Spleen (tissue), 11 donors: ENCODE results near the gene EIF2B1. TPM values are rescaled to one million over a fixed set of nuclear protein-coding genes. Genes with fewer than 3 reads are reported as not detected.

ENCODE experiments used
- DNase-seq: peaks from one replicate; pipeline ENCODE4 v3.0.0-alpha.2; 2020
- H3K27ac ChIP-seq, 8 donors: fragments of 200-600 bp; sonication (generic) in 7 of 8; 1 replicate in 4 of 8; 2 replicates in 4 of 8; pipeline versions ENCODE4 v1.5.0 to v1.8.0; 2016 to 2021; ENCODE audit warnings: inconsistent platforms in 4 of 8, mild to moderate bottlenecking in 4 of 8, moderate library complexity in 1 of 8
- H3K27me3 ChIP-seq, 7 donors: fragments of 200-600 bp; sonication (generic) in 6 of 7; replicated peaks in 1 of 7; 1 replicate in 4 of 7; 2 replicates in 3 of 7; pipeline versions ENCODE4 v1.5.0 to v1.8.0; 2016 to 2021; ENCODE audit warnings: inconsistent platforms in 3 of 7, mild to moderate bottlenecking in 1 of 7
- H3K36me3 ChIP-seq, 6 donors: fragments of 200-600 bp; sonication (generic) in 5 of 6; 1 replicate in 4 of 6; 2 replicates in 2 of 6; pipeline versions ENCODE4 v1.5.0 to v1.8.0; 2016 to 2021; ENCODE audit warnings: inconsistent platforms in 2 of 6
- H3K4me1 ChIP-seq, 6 donors: fragments of 200-600 bp; sonication (generic) in 5 of 6; 1 replicate in 3 of 6; 2 replicates in 3 of 6; pipeline versions ENCODE4 v1.5.0 to v1.8.0; 2016 to 2021; ENCODE audit warnings: inconsistent platforms in 3 of 6
- H3K4me3 ChIP-seq, 8 donors: fragments of 200-600 bp; sonication (generic) in 7 of 8; 1 replicate in 4 of 8; 2 replicates in 4 of 8; pipeline versions ENCODE4 v1.5.0 to v1.8.0; 2016 to 2021; ENCODE audit warnings: inconsistent platforms in 4 of 8, mild to moderate bottlenecking in 4 of 8, moderate library complexity in 2 of 8
- H3K9me3 ChIP-seq, 8 donors: fragments of 200-600 bp; sonication (generic) in 7 of 8; 1 replicate in 4 of 8; 2 replicates in 4 of 8; pipeline versions ENCODE4 v1.5.0 to v1.8.0; 2016 to 2021; ENCODE audit warnings: inconsistent platforms in 4 of 8
- POLR2A ChIP-seq, 3 donors: fragments of 450-650 bp; IDR thresholded peaks; one replicate each; pipeline ENCODE4 v1.5.1; 2017; ENCODE audit warnings: antibody characterized with exemption in 3 of 3, mild to moderate bottlenecking in 1 of 3
- POLR2AphosphoS5 ChIP-seq, 3 donors: sonication (generic); formaldehyde crosslinking; IDR thresholded peaks; one replicate each; pipeline ENCODE4 v1.5.1; 2017; ENCODE audit warnings: antibody characterized with exemption in 3 of 3
- WGBS, 5 donors: extraction: QIAGEN DNeasy Blood & Tissue Kit in 3 of 5; methylation state at CpG; one replicate each; pipeline versions ENCODE4 v1.1.5 to v1.1.7; 2013 to 2018; 5-methylcytosine and 5-hydroxymethylcytosine counted together
- intact Hi-C: fragments of 100-400 bp; cut with DNase I; formaldehyde crosslinking; loops from one replicate; pipeline ENCODE4 v1.15.0; 2023; ENCODE audit warnings: low total_unique reads
- polyA plus RNA-seq, 3 donors: library from polyadenylated mRNA; stranded (reverse); fragments of 200-250 nt; gene quantifications; one replicate each; pipeline ENCODE4 v1.2.1, GENCODE V29; 2013
- total RNA-seq, 7 donors: library from RNA; depleted of rRNA in 3 of 7; stranded (reverse); fragments of >200 nt in 3 of 7; fragmentation: NEBNext Ultra II Directional in 4 of 7; extraction: Animal tissue kit (Norgen Biotek cat#: 25700) in 4 of 7; gene quantifications; one replicate each; pipeline versions ENCODE4 v1.1.0 to v1.2.1, GENCODE V29; 2016 to 2021
- TF ChIP-seq, protein P1 (sequence below), 11 experiments: fragments of 200-600 bp in 7 of 11; fragments of 450-650 bp in 4 of 11; sonication (generic) in 4 of 11; IDR thresholded peaks in 8 of 11; conservative IDR thresholded peaks in 3 of 11; 1 replicate in 7 of 11; 2 replicates in 4 of 11; pipeline versions ENCODE4 v1.4.0 to v1.8.0; 2016 to 2021; ENCODE audit warnings: antibody characterized with exemption in 11 of 11, inconsistent platforms in 4 of 11, mild to moderate bottlenecking in 1 of 11
- donor health status: healthy with polysubstance abuse.
- donor health status: DM: no; HTN: no; CAD: no; lungs with moderate emphysema.
- donor health status: DM: no; HTN: no; CAD: no.
- donor health status: Bipolar disorder and iron deficiency.
- donor health status: healthy.
- donor health status: DM: no; HTN: no; CAD: no.
- donor health status: DM: yes; HTN: yes; CAD: no.

EIF2B1 gene
- total and polyA plus RNA-seq, 10 donors: 28.3 to 137 (median 44.6) TPM

DNA sequence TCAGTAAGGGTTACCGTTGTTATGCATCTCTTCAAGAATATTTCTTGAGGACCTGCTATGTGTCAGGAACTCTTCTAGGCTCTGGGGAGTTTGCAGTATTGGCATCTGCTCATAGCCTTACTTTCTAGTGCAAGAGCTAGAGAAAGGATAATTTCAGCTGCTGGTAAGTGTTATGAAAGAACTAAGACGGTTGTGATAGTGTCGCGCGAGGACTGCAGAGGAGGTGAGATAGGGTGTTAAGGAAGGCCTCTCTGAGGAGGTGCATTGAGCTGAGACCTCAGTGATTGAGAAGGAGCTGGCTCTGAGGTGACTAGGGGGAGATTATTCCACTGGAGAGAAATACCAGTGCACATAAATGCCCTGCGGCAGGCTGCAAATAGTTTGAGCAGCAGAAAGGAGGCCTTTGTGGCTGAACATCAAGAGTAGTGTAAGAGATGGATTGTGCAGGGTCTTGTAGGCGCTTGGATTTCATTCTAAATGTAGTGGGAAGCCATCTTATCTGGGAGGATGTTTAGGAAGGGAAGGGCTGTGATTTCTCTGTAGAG, 30.8 kb downstream of the EIF2B1 start:
- H3K27me3 ChIP-seq: no peaks in the 10 kb centered on the region
- TF ChIP-seq, protein P1, sequence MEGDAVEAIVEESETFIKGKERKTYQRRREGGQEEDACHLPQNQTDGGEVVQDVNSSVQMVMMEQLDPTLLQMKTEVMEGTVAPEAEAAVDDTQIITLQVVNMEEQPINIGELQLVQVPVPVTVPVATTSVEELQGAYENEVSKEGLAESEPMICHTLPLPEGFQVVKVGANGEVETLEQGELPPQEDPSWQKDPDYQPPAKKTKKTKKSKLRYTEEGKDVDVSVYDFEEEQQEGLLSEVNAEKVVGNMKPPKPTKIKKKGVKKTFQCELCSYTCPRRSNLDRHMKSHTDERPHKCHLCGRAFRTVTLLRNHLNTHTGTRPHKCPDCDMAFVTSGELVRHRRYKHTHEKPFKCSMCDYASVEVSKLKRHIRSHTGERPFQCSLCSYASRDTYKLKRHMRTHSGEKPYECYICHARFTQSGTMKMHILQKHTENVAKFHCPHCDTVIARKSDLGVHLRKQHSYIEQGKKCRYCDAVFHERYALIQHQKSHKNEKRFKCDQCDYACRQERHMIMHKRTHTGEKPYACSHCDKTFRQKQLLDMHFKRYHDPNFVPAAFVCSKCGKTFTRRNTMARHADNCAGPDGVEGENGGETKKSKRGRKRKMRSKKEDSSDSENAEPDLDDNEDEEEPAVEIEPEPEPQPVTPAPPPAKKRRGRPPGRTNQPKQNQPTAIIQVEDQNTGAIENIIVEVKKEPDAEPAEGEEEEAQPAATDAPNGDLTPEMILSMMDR (IDR thresholded peaks at IDR 0.05 in 8 of 11, conservative IDR thresholded peaks at IDR 0.05 in 3 of 11): no peak
- TF ChIP-seq POLR2A (IDR thresholded peaks at IDR 0.05): no peak
- TF ChIP-seq POLR2AphosphoS5 (IDR thresholded peaks at IDR 0.05): no peak

DNA sequence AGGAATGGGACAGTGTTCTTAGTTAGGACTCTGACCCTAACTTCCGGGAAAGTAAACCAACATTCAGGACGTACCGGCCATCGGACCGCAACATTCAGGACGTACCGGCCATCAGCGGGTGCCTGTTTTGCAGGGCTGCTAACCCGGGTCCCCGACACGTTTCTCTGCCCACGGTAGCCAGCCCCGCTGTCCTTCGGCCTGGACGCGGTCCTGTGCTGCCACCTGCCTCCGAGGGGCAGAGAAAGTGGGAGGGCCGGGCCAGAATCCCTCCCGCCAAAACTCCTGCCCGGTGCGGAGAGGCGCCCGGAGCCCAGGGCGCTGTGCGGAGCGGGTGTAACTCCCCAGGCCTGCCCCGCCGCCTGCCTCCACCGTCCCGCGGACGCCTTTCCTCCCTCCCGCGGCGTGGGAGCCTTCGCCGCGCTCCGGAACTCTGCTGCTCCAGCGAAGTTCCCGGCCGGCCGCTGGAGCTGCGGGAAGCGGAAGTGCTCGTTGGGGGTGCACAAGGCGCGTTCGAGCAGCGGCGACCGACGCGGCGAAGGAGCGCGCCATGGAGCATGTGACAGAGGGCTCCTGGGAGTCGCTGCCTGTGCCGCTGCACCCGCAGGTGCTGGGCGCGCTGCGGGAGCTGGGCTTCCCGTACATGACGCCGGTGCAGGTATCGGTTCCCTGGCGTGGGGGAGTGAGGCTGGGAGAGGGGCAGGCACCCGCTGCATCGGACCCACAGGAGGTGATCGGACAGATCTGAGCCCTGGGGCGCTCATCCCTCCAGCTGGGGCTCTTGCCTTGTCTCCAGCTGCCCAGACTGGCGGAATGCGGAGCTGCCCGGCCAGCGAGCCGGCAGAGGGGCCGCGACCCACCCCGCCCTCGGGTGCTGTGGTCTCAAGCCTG, 31.6 kb downstream of the EIF2B1 start, which contains the start of gene DDX55:
Gene DDX55, plus strand, starts transcription at position 498 of the 888 bp plus-strand sequence. Its CDS starts 50 bp downstream, at position 548.
- no peaks in the 10 kb centered on the region for H3K27me3 ChIP-seq
- 0 to 1% (median 0%) methylated on average over 40 to 81 of the region's 81 CpGs for WGBS, 5 donors
- TF ChIP-seq, protein P1 (IDR thresholded peaks at IDR 0.05 in 8 of 11, conservative IDR thresholded peaks at IDR 0.05 in 3 of 11): peak in 10 of 11 experiments; percentile 41 to 75 (median 64)
- TF ChIP-seq POLR2A (IDR thresholded peaks at IDR 0.05): peak; percentile 25 to 60 (median 56)
- TF ChIP-seq POLR2AphosphoS5 (IDR thresholded peaks at IDR 0.05): peak; percentile 96 to 98 (median 96)
- DNase-seq: peak; percentile 97
- peak within 1 kb of the TSS; percentile 91 to 100 (median 98) for H3K4me3 ChIP-seq
- no peaks in the 10 kb centered on the region for H3K9me3 ChIP-seq
- H3K36me3 ChIP-seq: peaks cover 0 to 56% (median 30%) of the 10 kb centered on the region in 6 donors
- H3K4me1 ChIP-seq: peaks cover 10 to 57% (median 33%) of the 10 kb centered on the region in 6 donors
- H3K27ac ChIP-seq: peak within 1 kb of the TSS; percentile 89 to 97 (median 94)
- intact Hi-C loops: no loop called here

More for the DNA sequence above, 30.8 kb downstream of the EIF2B1 start:
- 11 to 15% (median 14%) methylated on average over 7 of the region's 7 CpGs for WGBS, 5 donors
- DNase-seq: no peak
- Histone ChIP-seq H3K36me3 (peaks cover 0 to 56% (median 30%) of the 10 kb centered on the region in 6 donors), H3K27ac (peak overlapping the region in 5 of 8 donors; percentile 89 to 97 (median 93)), H3K4me1 (peaks cover 10 to 57% (median 32%) of the 10 kb centered on the region in 6 donors), H3K9me3 (no peaks in the 10 kb centered on the region), H3K4me3 (peak overlapping the region; percentile 91 to 100 (median 98))
- intact Hi-C loops: no loop called here

DNA sequence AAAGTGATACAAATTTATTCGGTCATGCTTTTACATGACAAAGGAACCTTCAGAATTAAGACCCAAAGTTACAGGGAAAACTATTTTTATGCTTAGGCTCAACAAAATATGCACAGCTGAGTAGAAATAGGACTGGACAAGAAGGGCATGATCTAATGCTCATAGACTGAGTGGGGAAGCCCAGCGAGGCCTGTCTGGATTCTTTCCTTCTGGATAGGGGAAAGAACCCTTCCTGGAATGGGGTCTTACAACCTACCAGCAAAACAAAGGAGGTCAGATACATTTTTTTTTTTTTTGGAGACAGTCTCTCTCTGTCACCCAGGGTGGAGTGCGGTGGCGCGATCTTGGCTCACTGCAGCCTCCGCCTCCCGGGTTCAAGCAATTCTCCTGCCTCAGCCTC, 33.8 kb downstream of the EIF2B1 start:
- Histone ChIP-seq H3K27me3 (no peaks in the 10 kb centered on the region), H3K4me3 (no peak overlapping the region), H3K27ac (no peak overlapping the region), H3K36me3 (peaks cover 0 to 56% (median 38%) of the 10 kb centered on the region in 6 donors), H3K4me1 (peaks cover 10 to 59% (median 35%) of the 10 kb centered on the region in 6 donors), H3K9me3 (no peaks in the 10 kb centered on the region)
- DNase-seq: no peak
- 93 to 98% (median 95%) methylated on average over 7 of the region's 7 CpGs for WGBS, 5 donors
- intact Hi-C loops: no loop called here
- TF ChIP-seq POLR2AphosphoS5 (IDR thresholded peaks at IDR 0.05) (no peak), POLR2A (IDR thresholded peaks at IDR 0.05) (no peak)
- TF ChIP-seq, protein P1 (IDR thresholded peaks at IDR 0.05 in 8 of 11, conservative IDR thresholded peaks at IDR 0.05 in 3 of 11): no peak
